HG02759 (cell line): Measurements from ENCODE around the gene ZIC4.

ENCODE experiments used
- ATAC-seq: cut with Tn5 transposase; IDR thresholded peaks from one replicate; pipeline ENCODE4 v1.9.1; 2021; ENCODE audit warnings: mild to moderate bottlenecking, moderate library complexity; ENCODE audit not compliant: unreplicated experiment

ZIC4 gene

GRCh38 chr3:147406028-147406931 lies at the start of gene ZIC4:
TSS of gene ZIC4 (minus strand) at chr3:147406543. CDS start at chr3:147402797, 3,746 bp downstream.
- ATAC-seq, result no peak

DNA sequence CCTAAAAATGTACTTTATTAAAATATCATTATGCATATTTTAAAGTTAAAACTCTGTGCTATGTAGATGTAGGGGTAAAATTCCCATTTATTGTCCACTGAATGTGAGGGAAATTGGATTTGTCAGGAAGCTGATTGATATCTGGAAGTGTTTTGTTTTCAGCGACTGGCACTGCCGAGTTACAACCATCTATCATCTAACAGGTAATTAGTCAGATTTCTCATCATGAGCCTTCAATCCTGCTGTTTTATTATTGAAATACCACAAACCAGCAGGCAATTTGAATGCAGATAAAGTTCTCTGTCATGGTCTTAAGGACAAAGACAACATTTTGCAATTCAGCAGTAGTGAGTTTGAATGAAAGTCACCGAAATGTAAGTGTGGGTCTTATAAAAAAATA lies 43.3 kb upstream of the ZIC4 start:
- ATAC-seq, result no peak

GRCh38 chr3:147447224-147447623 lies 40.9 kb upstream of the ZIC4 start:
- ATAC-seq, result no peak

GRCh38 chr3:147431751-147432150 lies 25.4 kb upstream of the ZIC4 start:
- ATAC-seq, result no peak

DNA sequence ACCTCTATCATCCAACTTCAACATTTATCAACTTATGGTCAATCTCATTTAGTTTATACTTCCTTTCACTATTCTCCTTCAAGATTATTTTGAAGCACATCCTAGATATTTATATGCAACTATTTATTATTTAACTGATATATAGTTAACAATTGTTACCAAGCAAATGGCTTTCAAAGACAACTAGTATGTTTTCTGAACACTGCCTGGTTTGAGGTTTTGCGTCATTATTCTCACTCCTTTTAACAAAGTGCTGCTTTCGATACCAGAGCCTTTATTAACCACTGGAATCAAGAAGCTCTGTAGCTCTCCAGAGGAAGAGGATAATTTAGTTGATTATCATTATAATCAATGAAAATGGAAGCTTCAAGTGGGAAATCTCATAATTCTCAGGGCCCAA lies 22.4 kb upstream of the ZIC4 start:
- ATAC-seq, result no peak

DNA sequence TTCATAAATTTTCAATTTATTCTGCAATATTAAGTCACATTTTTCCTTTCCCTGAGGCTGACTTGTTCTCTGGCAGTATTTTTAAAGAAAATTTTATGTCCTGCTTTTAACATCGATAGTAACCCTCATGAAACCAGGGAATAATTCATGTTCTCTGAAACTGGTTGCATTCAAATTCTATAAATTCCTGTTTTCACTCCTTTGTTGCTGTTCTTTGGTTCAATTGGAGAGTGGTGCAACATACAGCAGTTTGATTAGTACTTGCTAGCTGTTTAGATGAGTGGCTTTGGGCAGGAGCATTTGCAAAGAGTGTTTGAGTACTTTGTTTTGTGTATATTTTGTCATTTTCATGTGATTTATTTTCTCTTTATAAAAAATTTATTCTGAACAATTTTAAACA lies 22.0 kb upstream of the ZIC4 start:
- no peak for ATAC-seq

GRCh38 chr3:147427746-147428145 lies 21.4 kb upstream of the ZIC4 start:
- ATAC-seq, result no peak

DNA sequence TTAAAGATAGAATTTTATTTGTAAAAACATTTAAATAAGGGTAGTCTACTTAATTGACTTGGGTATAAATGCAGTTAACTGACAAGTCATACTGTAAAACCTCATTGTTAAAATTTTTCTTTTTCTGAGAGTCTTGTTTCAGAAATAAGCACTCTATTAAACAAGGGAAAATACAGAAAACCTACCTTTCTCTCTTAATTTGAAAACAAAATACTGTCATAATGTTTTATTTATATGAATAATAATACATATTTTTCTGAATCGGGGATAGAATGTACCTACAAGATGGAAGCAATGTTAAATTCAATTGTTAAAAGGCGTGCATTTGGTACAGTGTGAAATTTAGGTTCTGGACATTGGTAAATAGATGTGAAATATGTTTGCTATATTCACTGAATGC lies 20.6 kb upstream of the ZIC4 start:
- ATAC-seq, result no peak

GRCh38 chr3:147425388-147425850 lies 19.1 kb upstream of the ZIC4 start:
- no peak for ATAC-seq

- no peak for ATAC-seq
Measured at GRCh38 chr3:147424581-147425387, 18.4 kb upstream of the ZIC4 start.

DNA sequence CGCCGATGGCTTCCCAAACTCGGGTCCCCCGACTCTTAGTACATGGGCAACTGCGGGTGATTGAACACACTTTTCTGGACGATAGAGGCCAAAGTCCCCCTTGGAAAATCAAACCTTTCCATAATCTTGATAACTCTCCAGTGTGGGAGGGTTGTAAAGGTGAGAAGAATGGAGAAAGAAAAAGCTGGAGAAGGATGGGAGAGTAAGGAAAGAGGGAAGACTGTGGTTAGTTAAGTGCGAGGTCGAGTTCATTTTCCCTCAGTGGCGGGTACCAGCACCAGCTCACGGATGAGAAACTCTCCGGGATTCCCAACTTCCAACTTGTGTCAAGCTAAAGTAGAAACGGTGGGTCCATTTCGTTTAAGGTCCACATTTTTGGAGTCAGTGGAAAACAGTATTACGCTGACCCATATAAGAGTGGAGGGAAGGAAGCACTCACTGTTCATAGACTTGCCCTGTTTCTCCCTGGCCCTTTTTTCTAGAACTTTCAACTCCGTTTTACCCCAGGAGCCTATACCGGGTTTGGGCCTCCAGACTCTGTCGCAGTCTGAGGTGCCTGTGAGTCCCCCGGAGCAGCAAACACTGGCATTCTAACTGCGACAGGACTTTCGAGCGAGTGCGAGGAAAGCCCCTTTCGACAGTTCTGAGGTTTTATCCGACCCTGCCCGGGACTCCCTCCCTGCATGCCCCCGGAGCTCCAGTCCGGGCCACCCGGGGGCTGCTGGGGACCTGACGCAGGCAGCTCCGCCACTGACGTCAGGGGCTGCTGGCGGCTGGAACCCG lies 17.6 kb upstream of the ZIC4 start:
- no peak for ATAC-seq

- no peak for ATAC-seq
Measured at GRCh38 chr3:147423537-147423797, 17.1 kb upstream of the ZIC4 start.

GRCh38 chr3:147422601-147423536 lies 16.5 kb upstream of the ZIC4 start:
- ATAC-seq, result no peak

DNA sequence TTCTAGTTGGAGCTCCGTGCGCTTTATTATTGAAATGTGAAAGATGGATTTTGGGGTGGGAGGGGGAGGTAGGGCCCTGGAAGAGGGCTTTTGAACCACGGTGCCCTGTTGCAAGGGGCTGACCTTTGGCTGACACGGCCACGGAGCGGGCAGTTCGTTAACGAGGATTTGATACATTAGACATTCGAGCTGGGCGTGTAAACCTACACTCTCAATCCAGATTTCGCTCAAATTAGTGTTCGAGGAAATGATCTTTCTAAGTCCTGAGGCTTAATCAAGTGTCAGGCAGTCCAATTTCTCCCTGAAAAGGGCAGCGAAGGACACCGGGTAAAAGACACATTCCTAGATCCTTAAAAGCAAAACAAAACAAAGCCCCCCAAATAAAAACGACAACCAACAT lies 15.9 kb upstream of the ZIC4 start:
- no peak for ATAC-seq

- ATAC-seq, result no peak
Measured at GRCh38 chr3:147421184-147421912, 15.0 kb upstream of the ZIC4 start.

- no peak for ATAC-seq
Measured at GRCh38 chr3:147420353-147421183, 14.2 kb upstream of the ZIC4 start.

DNA sequence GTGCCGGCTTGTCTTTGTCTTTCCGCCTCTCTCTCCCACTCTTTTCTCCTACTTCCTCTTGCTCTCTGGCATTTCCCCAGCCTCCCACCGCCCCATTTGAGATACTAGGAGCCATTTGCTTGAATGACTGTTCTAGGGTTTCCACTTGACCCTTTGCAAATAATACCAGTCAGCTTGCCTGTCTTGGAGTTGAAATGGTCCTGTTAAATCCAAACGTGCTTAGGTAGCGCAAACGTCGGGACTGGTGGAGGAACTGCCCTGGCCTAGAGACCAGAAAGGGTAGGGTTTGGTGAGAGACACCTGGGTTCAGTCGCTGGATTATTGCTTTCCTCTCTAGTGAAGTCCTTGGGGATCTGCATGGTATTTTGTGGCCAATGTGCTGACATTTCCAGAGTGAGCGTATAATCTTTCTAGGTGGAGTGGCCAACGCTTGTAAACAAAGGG lies 13.5 kb upstream of the ZIC4 start:
- no peak for ATAC-seq

GRCh38 chr3:147418808-147419701 lies 12.7 kb upstream of the ZIC4 start:
- no peak for ATAC-seq
